GM12875 (cell line): ENCODE measurements around the gene CEP85.
A peak's percentile ranks its signal among the peaks of the same experiment; 100 is the strongest.

Experiments used
- H3K4me3 ChIP-seq: one replicate; pipeline ENCODE4 v1.5.1; 2011; ENCODE audit warnings: low read depth, low read length, control low read depth
- TF ChIP-seq, protein P1 (sequence below): IDR thresholded peaks from 2 replicates; pipeline ENCODE4 v1.5.1; 2011; ENCODE audit warnings: low read depth, mild to moderate bottlenecking, control low read depth, inconsistent platforms, low read length, moderate library complexity, borderline replicate concordance; ENCODE audit not compliant: insufficient read depth

Gene CEP85

GRCh38 chr1:26233903-26234643 lies at the start of gene CEP85:
Gene CEP85, plus strand, starts transcription at chr1:26234200. Its CDS starts 5,584 bp downstream, at chr1:26239784.
- TF ChIP-seq, protein P1, sequence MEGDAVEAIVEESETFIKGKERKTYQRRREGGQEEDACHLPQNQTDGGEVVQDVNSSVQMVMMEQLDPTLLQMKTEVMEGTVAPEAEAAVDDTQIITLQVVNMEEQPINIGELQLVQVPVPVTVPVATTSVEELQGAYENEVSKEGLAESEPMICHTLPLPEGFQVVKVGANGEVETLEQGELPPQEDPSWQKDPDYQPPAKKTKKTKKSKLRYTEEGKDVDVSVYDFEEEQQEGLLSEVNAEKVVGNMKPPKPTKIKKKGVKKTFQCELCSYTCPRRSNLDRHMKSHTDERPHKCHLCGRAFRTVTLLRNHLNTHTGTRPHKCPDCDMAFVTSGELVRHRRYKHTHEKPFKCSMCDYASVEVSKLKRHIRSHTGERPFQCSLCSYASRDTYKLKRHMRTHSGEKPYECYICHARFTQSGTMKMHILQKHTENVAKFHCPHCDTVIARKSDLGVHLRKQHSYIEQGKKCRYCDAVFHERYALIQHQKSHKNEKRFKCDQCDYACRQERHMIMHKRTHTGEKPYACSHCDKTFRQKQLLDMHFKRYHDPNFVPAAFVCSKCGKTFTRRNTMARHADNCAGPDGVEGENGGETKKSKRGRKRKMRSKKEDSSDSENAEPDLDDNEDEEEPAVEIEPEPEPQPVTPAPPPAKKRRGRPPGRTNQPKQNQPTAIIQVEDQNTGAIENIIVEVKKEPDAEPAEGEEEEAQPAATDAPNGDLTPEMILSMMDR, result peak; percentile 90
- peak within 1 kb of the TSS; percentile 71 for H3K4me3 ChIP-seq

DNA sequence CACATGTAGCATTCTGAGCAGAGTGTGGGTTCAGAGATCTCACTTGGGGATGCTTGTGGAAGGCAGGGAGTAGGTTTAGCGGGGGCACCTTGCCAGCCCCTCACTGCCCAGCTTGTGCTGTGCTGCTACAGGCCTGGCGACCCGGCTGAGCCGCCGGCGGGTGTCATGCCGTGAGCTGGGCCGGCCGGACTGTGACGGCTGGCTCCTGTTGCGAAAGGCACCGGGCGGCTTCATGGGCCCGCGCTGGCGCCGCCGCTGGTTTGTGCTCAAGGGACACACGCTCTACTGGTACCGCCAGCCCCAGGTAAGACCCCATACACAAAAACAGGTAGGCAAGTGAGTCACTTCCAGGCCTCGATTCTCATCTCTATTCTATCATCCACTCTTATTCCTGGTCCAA lies 49.1 kb upstream of the CEP85 start:
- TF ChIP-seq, protein P1, result no peak

GRCh38 chr1:26187882-26188281 lies 46.1 kb upstream of the CEP85 start:
- H3K4me3 ChIP-seq, result no peak overlapping the region
- TF ChIP-seq, protein P1, result no peak

More for the DNA sequence above, 49.1 kb upstream of the CEP85 start:
- no peak overlapping the region for H3K4me3 ChIP-seq

DNA sequence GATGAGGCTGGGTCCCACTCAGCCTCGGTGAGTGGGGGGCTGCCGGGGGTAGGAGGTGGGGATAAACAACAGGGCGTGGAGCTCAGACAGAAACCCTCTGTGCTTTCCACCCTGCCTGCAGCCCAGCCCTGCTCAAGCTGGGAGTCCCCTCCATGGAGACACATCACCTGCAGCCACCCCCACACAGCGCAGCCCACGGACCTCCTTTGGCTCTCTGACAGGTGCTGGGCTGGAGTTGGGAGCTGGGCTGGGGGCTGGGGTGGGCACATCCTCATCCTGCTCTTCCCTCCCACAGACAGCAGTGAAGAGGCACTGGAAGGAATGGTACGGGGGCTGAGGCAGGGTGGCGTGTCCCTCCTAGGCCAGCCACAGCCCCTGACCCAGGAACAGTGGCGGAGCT lies 45.5 kb upstream of the CEP85 start:
- TF ChIP-seq, protein P1, result no peak
- no peak overlapping the region for H3K4me3 ChIP-seq

DNA sequence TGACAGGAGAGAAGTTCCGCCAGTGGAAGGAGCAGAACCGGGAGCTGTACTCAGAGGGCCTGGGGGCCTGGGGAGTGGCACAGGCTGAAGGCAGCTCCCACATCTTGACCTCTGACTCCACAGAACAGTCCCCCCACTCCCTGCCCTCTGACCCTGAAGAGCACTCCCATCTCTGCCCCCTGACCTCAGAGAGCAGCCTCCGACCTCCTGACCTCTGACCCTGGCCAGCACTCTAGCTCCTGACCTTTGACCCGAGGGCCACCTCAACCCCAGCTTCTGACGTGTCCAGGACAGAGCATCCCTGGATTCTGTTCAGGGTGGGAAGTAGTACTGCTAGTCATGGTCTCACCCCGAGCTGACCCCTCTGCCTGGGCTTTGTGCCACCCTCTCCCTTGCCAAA lies 44.7 kb upstream of the CEP85 start:
- no peak overlapping the region for H3K4me3 ChIP-seq
- TF ChIP-seq, protein P1, result no peak

- no peak overlapping the region for H3K4me3 ChIP-seq
- TF ChIP-seq, protein P1, result no peak
Observed at GRCh38 chr1:26189751-26190275, 44.2 kb upstream of the CEP85 start.
